HG03460 (cell line): ENCODE measurements around the gene ABHD12.
"Not testable (repeated sequence)": the region's sequence is repeated elsewhere in the genome, so short reads cannot be mapped to it uniquely, and the experiment has no call there.

Experiments used
- ATAC-seq: cut with Tn5 transposase; IDR thresholded peaks from one replicate; pipeline ENCODE4 v1.9.1; 2021; ENCODE audit not compliant: unreplicated experiment

ABHD12 gene

DNA sequence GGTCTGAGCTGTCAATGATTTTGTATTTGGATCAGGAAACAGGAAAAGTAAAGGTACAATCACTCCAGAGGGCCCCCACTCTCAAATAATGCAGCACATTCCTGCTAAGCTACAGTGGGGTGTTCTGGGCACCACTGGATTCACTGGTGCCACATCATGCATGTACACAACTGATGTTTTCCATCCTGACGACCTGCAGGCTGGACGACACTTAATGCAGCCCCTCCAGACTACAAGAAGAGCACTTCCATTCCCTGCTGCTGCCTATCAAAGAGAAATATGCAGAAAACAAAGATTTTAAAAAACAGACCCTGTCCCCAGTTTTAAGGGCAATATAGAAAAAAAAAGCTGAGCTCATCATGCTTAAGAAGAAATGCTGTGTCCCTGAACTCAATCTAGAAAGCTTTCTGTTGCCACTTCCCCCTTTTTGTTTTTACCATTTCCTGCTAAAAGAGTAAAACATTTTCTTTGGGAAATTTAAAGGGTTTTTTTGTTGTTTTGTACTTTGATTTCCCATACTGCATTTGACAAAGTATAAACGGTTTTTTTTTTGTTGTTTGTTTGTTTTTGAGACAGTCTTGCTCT, 35.5 kb downstream of the ABHD12 start:
- no peak for ATAC-seq

DNA sequence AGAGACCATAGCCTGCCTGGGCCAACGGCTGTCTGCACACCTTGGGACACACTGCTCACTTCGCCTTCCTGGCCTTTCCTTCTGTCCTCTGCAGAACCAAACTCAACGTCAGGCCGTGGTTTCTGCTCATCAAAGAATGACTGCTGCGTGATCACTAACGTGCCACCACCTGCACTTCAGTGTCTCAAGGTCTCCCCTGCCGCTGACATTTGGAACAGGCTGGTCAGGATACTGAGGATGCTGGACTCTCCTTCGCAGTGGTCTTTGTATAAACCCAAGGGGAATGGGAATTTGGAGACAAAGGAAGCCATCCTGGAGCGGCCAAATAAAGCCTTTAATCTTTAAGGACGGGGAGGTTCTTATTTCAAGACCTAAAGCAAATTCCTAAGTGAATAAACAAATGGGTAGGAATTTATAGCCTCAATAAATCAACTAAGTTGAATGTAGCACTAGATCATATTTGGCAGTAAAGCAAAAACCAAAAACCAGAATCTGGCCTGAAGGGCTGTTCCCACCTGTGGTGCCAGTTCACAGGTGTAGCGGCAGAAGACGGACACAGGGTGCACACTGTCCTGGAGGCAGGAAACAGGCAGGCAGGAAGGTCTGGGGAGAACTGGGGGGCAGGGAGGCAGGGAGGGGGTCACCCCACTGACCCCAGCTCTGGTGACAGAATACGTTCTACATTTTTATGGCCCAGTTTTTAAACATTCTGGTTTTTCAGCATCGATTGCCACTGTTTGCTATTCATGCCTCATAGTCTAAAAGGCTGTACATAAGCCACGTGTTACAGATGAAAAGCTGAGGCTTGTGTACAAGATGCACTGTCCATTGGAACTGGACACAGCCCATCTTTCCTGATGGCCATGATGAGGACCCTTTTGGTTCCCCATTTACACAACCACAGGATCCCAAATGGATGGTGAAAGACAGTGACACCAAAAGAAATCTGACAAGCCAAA, 36.6 kb downstream of the ABHD12 start:
- ATAC-seq = no peak

DNA sequence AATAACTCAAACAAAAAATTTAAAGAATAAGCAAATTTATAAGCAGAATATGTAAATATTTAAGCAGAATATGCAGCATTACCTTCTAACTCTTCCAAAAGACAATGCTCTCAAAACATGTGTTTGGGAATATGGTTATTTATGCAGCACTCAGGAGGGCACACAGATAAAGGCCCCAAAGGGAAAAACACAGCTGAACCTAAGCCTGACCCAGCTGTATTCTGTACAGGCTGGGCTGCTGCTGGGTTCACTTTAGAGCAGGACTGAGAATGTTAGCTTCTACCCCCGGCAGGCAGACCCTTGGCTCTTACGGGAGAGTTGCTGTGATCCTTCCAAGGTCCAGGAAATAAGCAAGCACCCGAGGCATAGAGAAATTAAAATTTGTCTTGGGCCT, 37.3 kb downstream of the ABHD12 start:
- no peak for ATAC-seq

DNA sequence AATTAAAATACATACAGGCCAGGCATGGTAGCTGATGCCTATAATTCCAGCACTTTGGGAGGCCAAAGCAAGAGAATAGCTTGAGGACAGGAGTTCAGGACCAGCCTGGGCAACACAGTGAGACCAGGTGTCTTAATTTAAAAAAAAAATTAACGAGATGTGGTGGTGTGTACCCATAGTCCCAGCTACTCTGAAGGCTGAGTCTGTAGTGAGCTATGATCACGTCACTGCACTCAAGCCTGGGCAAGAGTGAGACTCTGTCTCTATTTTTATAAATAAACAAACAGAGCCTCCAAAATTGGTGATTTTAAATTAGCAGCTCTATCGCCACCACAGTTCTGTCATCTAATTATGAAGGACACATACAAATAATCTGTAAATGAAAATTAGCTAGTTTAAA, 37.9 kb downstream of the ABHD12 start:
- no peak for ATAC-seq

DNA sequence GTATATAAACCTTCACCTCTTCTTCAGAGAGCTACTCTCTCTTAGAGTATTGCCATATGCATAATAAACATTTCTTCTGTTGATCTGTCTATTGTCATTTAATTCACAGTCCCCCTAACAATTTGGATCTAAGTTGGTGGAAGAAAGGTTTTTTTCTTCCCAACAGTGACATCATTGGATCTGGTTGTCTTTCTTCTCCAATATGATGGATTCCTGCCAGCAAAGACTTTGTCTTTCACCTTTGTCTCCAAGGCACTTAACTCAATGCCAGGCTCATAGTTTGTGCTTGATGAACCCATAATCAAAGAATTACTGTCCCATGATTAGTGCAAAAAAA, 39.6 kb downstream of the ABHD12 start:
- no peak for ATAC-seq

DNA sequence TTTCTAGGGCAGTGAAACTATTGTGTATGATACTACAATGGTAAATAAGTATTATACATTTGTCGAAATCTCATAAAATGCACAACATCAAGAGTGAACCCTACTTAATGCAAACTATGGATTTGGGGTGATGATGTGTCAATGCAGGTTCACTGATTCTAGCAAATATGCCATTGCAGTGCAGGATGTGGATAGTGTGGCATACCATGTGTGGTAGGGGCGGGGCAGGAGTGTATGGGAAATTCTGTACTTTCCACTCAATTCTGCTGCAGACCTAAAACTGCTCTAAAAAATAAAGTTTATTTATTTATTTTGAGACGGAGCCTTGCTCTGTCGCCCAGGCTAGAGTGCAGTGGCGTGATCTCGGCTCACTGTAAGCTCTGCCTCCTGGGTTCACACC, 44.3 kb downstream of the ABHD12 start:
- no peak for ATAC-seq

DNA sequence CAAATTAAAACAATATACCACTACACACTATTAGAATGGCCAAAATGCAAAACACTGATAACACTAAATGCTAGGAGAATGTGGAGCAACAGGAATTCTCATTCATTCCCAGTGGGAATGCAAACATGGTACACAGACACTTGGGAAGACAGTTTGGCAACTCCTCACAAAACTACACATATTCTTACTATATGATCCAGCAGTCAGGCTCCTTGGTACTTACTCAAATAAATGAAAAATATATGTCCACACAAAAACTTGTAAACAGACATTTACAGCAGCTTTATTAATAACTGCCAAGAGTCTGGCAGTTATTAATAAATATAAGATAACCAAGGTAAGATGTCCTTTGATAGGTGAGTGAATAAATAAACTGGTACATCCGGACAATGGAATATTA, 44.9 kb downstream of the ABHD12 start:
- ATAC-seq = no peak

DNA sequence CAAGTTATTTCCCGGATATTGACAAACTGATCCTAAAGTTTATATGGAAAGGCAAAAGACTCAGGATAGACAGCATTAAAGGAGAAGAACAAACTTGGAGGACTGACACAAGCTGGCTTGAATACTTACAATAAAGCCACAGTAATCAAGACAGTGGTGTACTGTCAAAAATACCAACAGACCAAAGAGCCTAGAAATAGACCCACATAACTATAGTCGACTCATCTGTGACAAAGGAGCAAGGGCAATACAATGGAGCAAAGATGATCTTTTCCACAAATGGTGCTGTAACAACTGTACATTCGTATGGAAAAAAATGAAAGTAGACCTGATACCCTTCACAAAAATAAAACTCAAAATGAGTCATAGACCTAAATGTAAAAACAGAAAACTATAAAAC, 46.0 kb downstream of the ABHD12 start:
- no peak for ATAC-seq

DNA sequence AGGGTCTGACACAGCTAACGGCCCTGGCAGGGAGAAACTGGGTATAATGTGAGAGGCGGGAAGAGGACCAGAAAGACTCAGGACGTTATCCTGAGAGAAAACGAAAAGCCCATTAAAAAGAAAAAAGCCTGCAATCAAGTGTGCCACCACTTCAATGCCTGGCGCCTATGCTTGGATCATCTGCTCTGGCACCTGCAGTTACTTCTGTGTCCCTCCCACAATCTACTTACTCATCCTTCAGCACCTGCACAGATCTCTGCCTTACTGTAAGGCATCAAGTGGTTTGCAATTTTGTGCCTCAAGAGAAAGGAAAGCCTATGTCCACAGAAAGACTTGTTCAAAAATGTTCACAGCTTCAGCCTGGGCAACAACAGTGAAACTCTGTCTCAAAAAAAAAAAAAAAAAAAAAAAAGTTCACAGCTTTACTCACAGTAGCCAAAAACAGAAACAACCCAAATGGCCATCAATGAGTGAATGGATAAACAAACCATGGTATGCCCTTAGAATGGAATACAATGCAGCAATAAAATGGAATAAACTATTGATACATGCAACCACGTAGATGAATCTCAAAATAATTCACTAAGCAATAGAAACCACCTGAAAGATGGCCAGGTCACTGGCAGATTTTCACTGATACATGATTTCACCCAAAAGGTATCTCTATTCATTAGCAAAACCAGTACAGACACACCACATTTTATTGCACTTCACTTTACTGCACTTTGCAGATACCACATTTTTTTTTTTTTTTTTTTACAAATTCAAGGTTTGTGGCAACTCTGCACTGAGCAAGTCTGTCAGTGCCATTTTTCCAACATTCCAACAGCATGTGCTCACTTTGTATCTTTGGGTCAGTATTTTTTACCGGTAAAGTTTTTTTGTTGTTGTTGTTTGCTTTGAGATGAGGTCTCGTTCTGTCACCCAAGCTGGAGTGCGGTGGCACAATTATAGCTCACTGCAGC, 48.6 kb downstream of the ABHD12 start:
- no peak for ATAC-seq

DNA sequence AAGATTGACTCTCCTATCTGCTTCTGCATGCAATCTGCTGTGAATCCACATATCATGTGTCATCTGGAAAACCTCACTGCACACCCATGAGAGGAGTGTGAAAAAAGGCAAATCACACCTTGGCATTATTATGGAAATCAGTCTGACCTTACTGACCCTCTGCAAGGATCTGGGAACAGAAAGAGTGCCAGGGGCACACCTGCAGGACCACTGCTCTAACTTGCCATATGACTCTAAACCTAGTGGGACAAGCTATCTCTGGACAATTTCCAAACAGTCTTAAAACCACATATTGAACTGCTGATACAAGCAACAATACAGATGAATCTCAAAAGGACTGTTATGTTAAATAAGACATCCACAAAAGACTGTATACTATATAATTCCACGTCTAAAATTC, 50.3 kb downstream of the ABHD12 start:
- ATAC-seq = no peak

DNA sequence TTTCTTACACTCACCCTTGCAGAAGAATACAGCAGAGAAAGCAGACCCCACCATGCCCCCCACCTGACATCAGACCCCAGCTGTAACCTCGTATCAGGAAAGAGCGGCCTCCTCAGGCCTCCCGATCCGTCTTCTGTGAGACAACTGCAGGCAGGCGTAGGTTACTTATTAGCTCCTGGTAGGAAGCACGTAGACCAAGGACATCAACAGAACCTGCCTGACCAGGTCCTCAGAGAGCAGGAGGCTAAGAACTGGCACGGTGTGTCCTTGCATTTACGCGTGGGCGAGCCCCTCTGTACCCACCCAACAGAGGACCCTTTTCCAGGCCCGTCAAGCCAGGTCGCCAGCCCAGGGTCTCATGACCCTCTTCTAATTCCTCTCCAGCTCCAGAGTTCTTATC, 51.0 kb downstream of the ABHD12 start:
- ATAC-seq = no peak

DNA sequence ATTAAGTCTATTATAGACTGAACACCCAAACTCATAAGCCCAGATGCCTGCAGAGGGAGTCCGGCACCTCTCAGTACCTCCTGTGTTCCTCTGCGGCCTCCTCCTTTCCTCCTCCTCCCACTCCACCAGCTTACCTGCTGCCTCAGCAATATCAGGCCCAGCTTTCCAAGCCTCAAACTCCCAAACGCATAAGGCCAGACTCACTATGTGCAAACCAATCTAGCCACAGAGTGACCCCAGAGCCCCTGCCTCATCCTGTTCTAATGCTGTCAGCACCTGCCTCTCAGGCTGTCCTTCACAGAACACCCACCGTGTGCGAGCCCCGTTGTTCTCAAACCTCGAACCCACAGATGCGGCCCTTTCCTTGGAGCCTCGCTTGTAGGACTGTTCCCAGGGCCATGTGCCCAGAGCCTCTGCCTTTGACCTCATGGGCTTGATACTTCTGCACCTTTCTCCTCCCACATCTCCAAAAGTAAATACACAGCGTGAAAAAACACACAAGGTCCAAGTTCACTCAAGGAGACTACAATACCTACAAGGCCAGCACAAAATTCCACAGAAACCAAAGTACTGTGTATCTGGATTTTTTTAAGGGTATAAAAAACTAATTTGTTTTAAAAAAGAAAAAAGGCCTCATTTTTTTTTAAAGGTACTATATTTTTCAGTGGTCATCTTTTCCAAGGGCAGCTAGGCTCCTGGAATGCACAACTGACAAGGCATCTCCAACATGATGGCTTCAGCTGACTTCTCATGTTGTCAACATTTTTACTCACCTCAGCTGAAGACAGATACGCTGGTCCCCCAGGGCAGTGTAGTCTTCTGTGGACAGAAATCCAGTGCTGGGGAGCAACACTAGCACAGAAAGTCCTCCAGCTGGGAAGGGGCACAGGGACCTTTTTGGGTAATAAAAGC, 52.3 kb downstream of the ABHD12 start:
- no peak for ATAC-seq

DNA sequence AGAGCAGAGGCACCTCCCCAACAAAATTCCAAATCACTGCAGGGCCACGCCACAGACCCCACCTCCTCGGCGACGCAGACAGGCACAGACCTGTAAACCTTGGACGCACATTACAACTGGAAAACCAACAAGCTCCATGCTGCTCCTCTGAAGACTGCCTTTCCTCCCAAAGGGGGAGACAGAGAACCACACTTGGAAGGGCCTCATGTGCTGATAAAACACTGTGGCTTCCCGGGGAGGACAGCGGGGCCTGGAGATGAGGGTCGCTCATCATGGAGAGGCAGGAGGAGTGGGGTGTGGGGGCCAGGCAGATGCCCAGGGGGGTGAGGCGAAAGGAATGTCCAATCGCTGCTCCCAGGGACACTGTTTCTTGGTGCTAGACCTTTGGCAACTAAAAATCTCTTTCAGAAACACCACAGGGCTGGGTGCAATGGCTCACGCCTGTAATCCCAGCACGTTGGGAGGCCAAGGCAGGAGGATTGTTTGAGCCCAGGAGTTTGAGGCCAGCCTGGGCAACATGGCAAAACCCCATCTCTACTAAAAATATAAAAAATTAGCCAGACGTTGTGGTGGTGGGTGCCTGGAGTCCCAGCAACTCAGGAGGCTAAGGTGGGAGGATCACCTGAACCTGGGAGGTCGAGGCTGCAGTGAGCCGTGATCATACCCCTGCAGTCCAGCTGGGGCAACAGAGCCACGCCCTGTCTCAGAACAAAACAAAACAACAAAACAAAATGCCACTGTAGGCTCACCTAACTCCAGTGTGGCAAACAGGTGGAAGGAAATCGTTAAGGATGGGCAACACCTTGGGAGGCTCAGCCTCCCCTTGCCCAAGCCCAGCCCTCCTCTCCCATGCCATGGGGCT, 53.8 kb downstream of the ABHD12 start:
- ATAC-seq = no peak

DNA sequence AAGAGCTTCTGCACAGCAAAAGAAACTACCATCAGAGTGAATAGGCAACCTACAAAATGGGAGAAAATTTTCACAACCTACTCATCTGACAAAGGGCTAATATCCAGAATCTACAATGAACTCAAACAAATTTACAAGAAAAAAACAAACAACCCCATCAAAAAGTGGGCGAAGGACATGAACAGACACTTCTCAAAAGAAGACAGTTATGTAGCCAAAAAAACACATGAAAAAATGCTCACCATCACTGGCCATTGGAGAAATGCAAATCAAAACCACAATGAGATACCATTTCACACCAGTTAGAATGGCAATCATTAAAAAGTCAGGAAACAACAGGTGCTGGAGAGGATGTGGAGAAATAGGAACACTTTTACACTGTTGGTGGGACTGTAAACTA, 55.7 kb downstream of the ABHD12 start:
- ATAC-seq = not testable (repeated sequence)

DNA sequence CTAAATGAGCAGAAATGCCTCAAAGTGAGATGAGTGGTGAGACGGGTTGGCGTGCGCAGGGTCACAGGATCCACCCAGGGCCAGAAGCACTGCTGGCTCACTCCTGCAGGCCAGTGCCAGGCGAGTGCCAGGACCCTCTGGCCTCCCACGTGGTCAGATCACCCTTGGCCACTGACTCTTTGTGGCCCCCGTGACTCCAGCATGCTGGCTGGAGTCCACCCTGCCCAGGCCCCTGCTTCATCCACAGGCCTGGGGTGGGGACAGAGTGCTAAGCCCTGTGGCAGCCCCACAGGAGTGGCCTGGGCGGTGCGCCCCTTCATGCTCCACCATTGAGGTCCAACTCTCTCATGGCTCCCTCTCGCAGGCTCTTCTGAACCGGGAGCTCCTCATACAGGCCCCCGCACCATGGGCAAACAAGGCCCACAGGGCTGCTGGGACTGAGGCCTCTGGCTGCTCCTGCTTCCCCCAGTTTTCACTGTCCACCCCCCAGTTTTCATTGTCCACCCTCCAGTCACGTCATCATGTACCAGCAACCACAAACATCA, 61.6 kb downstream of the ABHD12 start:
- no peak for ATAC-seq

DNA sequence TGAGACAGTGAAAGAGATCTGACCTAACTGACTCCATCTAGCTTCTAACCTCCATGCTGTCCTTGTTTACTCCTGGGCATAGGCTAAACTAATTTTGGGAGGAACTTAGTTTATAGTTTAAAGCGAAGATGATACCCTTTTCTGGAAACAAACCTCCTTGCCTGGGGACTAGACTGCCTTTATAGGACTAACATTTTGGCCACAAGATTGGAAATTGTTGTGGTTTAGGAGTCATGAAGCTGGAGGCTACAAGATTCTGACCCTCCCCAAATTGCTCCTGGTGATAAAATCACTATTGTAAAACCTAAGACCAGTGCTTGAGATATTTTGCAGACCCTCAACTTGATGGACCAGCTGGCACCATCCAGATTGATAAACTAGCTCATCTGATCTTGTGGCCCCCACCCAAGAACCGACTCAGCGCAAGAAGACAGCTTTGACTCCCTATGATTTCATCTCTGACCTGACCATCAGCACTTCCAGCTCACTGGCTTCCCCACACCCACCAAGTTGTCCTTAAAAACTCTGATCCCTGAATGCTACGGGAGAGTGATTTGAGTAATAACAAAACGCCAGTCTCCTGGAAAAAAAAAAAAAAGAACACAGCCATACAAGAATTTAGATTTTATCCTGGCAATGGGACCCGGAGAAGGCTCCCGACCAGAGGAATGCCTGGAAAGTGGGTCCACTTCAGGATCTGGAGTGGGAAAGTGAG, 63.0 kb downstream of the ABHD12 start:
- ATAC-seq = no peak

DNA sequence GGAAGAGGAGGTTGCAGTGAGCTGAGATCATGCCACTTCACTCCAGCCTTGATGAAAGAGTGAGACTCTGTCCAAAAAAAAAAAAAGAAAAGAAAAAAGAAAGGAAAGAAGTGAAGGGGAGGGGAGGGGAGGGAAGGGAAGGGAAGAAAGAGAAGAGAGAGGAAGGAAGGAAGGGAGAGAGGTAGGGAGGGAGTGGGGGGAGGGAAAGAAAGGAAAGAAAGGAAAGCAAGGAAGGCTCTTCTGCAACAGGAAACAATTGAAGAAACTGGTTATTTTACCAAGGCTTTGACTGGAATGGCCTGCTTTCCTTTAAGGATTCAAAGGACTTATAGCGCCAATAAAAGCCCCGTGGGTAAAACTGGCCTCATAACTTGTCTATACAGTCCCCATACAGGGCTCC, 64.6 kb downstream of the ABHD12 start:
- ATAC-seq = no peak

DNA sequence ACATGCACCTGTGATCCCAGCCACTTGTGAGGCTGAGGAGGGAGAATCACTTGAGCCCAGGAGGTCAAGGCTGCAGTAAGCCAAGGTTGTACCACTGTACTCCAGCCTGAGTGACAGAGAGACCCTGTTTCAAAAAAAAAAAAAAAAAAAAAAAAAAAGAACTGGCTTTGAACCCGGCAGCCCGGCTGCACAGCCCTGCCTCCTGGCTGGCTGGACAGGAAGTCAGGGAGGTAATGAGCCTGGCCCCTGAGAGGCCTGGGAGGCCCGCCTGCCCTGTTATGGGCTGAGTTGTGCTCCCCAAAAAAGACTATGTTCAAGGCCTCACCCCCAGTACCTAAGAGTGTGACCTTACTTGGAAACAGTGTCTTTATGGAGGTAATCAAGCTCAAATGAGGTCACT, 65.6 kb downstream of the ABHD12 start:
- no peak for ATAC-seq

DNA sequence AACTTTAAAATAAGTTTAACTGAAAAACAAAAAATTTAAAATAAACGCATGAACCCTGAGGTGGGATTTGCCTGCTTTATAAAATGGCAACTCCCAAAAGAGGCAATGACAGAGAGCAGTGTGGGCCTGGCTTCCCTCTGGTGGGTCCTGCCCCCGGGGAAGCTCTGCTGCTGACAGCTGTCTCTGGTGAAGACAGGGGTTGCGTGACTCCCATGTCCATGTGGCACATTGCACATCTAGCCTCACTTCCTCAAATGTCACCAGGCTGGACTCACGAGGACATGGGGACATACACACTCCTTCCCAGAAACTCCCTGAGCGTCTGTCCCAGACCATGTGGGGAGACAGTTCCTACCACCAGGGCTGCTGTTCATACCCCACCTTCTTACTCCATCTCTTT, 66.2 kb downstream of the ABHD12 start:
- ATAC-seq = no peak
